Measurements from ENCODE around the gene DEAF1.

DNA sequence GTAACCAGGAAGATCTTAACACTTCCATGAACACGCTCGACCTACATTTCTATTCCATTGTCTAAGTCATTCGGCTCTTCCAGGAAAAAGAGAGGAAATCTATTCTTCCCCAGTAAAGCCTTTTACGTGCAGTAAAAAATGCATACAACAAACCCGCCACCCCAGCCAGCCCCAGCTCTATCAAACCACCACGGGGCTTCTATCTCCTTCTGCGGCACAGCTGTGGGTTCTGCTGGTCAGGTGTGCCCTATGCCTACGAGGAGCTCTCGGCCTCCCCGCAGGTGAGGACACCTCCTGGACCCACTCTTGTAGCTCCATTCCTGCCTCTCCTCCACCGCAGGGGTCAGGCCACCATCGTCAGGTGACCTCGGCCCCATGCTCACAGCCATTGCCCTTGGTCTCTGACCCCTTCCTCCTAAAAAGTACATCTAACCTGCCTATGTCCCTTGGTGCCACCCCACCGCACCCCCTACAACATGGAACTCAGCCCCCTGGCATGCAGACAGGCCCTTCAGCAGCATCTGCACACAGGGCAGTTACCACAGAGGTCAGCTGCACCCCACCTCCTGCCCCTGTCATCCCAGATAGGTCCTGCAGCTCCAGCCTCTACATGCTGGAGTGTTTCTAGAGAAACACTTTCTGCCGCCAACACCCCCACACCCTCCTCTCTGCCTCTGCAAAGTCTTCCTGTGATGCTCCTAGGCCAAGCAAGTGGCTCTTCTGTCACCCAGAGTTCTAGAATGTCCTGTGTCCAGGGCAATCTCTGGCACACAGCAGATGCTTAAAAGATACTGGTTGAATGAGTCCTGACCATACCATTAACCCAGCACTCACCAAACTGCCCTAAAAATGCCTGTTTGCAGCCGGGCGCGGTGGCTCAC lies 3.1 kb downstream of the DEAF1 start:
- TF ChIP-seq POLR2A (IDR thresholded peaks at IDR 0.05; ENCODE audit: low read depth, low read length) (no peak), POLR2AphosphoS5 (IDR thresholded peaks at IDR 0.05; ENCODE audit: low read depth, low read length) (no peak), SPI1 (IDR thresholded peaks at IDR 0.05; ENCODE audit: low read depth, low read length) (no peak), TAF1 (IDR thresholded peaks at IDR 0.05; ENCODE audit: low read depth, low read length) (no peak)
